Endothelial cell of hepatic sinusoid (primary cell): ENCODE measurements around the gene SLC38A9.
"Not testable (repeated sequence)": the region's sequence is repeated elsewhere in the genome, so short reads cannot be mapped to it uniquely, and the experiment has no call there.

Experiments
- in situ Hi-C: cut with HindIII; loops from 2 replicates; pipeline ENCODE4 v1.10.0; 2017; ENCODE audit warnings: low sequenced_read_pairs

SLC38A9 gene

GRCh38 chr5:55620009-55620765 is 91.9 kb downstream of the SLC38A9 start:
- in situ Hi-C loops = no loop called here

- in situ Hi-C loops = no loop called here
Measured at GRCh38 chr5:55618318-55618717, 93.8 kb downstream of the SLC38A9 start.

- in situ Hi-C loops = no loop called here
Measured at GRCh38 chr5:55613112-55613868, 98.8 kb downstream of the SLC38A9 start.

- in situ Hi-C loops = no loop called here
Measured at GRCh38 chr5:55610542-55610941, 101.6 kb downstream of the SLC38A9 start.

- in situ Hi-C loops = no loop called here
Measured at GRCh38 chr5:55609413-55609812, 102.7 kb downstream of the SLC38A9 start.

GRCh38 chr5:55608595-55609349 is 103.4 kb downstream of the SLC38A9 start:
- in situ Hi-C loops = no loop called here

- in situ Hi-C loops = not testable (repeated sequence)
Measured at GRCh38 chr5:55607309-55607708, 104.8 kb downstream of the SLC38A9 start.

GRCh38 chr5:55604611-55605067 is 107.5 kb downstream of the SLC38A9 start:
- in situ Hi-C loops = no loop called here

DNA sequence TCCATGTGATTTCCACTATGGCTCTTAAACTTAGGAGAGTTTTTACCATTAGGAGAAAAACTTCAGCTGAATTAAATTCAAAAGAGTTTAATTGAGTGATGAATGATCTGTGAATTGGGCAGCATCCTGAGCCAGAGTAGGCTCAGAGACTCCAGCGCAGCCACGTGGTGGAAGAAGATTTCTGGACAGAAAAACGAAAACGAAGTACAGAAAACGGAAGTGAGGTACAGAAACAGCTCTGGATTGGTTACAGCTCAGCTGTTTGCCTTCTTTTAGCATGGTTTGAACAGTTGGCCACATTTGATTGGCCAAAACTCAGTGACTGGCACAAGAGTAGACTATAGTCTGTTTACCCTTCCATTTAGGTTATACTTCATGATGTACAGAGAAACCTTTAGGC is 108.2 kb downstream of the SLC38A9 start:
- in situ Hi-C loops = no loop called here

DNA sequence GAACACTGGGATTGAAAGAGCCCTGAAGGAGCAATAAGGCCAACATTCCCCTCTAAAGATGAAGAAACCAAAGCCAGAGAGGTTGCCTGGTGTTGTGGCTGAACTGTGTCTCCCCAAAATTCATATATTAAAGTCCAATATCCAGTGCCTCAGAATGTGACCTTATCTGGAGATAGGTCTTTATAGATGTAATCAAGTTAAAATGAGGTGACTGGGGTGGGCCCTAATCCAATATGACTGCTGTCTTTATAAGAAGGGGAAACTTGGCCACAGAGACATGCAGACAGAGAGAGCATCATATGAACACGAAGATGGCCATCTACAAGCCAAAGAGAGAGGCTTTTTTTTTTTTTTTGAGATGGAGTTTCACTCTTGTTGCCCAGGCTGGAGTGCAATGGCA is 110.5 kb downstream of the SLC38A9 start:
- in situ Hi-C loops = no loop called here

DNA sequence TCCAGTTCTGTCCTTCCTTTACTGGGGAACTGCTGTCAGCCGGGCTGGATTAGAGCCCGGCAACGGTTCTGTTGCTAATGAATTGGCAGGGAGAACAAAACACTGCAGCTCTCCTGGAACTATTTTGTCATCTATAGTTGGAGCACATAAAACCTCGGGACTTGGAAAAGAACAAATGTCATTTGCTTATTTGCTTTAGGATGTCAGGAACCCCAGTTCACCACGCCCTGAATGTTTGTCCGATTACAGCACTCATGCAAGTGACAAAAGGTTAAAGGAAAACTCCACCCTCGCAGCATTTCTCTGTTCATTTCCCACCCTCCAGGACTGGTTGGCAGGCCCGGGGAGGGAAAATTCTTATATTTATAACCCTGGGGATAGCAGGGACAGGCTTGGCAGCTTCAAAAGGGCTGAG is 110.9 kb downstream of the SLC38A9 start:
- in situ Hi-C loops = no loop called here

DNA sequence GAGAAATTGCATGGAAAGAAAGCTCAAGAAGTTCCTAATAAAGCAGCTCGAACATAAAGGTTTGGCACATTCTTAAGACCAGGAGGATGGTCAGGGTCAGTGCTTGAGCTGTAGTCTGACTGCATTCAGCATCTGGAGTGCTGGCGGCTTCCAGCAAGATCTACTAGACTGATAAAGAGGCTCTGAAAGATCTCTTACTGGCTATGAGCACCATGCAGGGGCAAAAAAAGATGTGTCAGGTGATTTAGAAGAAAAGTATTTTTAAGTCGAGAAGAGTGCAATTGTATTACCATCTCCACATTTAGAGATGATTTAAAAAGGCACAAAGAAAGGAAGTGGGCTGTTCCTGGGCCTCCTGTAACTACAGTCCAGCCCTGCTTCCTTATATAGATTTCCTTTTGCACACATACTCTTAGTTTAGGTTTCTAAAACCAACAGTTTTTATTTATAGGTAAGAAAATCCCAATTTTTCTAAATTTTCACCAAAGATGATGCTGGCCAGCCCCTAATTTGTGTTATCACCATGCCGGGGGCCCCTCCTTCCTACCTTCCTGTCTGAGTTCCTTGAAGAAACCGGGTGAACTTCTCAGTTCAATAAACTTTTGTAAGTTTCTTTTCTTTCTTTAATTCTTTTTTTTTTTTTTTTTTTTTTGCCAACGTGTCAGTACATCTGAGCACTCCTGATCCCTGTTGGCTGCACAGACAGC is 111.5 kb downstream of the SLC38A9 start:
- in situ Hi-C loops = no loop called here

DNA sequence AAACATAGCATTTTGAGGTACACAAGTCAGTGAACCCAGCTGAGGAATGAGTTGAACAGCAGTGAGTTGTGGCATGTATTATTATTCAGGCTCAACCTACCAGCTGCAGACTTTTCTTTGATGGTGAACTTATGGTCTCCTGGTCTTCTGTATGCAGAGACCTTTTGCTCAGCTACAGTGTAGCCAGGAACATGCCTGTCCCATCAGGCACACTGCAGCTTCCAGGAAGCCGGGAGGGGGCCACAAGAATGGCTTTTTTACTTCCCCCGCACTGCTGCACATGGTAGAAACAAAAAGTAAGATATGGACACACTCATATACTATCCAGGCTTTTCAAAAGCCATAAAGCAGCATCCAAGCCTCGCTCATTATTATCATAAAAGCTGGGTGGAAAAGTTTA is 112.0 kb downstream of the SLC38A9 start:
- in situ Hi-C loops = no loop called here

DNA sequence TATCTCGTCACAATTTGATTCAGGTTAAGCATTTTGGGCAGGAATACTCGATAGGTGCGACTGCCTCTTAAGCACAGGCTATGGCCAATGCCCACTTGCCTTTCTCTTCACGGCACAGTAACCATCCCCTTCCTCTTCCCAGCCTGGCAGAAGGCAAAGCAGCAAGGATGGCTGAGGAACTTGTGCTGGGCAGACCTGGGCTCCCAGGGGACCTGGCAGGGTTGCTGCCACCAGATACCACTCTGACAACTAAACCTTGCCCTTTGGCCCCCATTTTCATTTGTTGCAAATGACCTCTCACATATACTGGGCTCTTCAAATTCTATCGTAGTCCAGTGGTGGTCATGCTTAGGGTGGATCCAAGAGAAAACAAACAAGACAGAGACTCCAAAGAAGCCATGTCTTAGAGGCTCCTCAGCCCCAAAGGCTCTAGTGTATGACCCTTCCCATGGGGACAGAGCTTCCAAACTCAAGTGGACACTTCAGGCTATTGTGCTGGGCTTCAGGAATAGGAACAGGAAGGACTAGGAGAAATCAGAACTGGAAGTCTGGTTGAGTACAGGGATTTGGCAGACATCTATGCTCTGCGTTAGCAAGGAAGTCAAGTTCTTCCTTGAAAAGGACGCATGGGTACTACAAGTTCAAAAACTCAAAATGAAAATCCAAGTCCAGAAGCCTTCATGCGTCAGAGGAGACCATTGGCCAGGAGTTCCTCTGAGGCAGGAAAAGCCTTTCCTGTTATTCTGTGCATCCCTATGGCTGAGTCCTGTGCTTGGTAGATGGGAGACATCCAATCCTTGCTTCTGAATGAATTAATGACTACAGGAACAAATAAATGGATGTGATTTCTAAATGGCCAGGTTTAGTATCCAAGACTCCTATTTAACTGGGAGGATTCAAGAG is 112.7 kb downstream of the SLC38A9 start:
- in situ Hi-C loops = no loop called here

DNA sequence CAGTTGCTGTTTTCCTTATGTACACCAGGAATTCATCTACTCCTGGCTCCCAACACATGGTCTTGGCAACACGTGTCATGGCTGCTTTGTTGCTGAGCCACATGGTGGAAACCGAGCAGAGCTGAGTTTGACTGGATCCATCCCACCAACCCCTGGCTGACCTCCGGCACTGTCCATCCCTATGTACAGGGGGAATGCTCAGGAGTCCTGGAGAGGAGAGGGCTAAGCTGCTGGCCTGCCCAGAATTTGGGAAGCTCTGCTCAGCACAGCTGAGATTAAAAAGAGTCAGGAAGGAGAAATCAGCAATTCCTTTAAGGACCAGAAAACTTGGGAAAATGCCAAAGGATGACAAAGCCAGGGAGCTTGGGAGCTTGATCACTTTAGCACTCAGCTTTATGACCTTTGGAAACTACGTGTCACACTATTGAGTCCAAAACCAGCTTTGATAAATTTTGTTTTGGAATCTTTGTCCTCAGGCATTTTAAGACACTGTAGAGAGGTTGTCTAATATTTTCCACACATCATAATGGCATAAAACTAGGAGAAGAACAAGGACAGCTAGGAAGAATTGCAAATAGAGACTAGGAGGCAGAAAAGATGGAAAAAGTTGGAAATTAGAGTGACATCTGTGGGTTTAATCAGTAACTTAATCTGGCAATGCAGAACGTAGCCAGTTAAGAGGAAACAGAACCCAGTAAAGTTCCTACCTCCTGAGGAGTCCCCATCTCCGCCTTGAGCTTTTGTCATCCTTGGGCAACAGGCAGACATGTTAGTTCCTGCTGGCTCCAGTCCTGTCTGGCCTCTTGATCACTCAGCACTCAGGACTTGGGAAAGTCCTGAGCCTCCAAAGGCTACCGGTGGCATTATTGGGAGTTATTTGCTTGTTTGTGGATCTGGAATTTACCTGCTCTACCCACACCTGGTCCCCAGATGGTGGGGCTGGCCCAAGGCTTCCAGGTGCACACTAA is 114.8 kb downstream of the SLC38A9 start:
- in situ Hi-C loops = no loop called here

GRCh38 chr5:55594671-55595070 is 117.5 kb downstream of the SLC38A9 start:
- in situ Hi-C loops = no loop called here

GRCh38 chr5:55593115-55593472 is 119.0 kb downstream of the SLC38A9 start:
- in situ Hi-C loops = no loop called here

GRCh38 chr5:55592388-55593114 is 119.6 kb downstream of the SLC38A9 start:
- in situ Hi-C loops = no loop called here
